Iris pigment epithelial cell (primary cell): ENCODE measurements around the gene LIMS2.

ENCODE experiments used
- DNase-seq: peaks from one replicate; pipeline ENCODE4 v3.0.0-alpha.2; 2011; ENCODE audit warnings: low read depth

The LIMS2 gene

DNA sequence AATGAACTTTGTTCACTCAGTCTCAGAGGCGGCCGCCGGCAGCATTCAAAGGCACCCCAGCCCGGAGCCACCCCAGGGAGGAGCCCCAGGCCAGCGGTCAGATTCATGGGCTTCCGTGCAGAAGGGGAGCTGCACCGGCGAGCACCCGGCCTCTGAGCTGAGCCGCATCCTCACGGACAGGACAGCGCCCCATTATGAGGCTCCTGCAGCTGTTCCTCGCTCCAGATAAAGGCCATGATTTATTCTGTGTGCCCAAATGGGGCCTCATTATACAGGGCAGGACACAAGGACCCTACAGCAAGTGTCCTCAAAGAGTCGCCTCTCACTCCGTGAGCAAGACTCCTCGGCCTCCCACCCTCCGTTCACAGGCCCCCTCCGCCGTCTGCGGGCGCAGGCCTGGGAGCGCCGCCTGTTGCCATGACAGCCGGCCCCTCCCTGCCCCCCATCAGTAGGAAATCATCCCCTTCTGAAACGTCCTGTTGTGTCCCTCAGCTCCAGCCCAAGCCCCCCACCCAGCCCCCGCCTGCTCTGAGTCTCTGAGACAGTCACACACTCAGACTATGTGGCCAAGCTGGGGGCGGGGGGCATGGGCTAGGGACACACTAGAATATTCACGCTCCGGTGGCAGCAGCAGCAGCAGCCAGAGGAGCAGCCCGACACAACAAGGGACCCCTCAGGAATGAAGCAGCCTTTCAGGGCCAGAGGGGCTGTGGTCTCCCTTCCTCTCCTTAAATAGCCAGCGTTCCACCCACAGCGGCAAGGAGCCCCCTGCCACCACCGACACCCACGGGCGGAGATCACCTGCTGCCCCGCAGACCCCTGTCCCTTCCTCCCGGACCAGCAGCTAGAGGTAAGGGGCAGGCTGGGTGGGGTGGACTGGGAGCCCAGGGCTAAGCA, 29.7 kb downstream of the LIMS2 start, which contains the start of gene GPR17:
Gene GPR17, plus strand, starts transcription at position 759 of the 897 bp plus-strand sequence. CDS start 4,583 bp downstream, outside the sequence.
- DNase-seq: no peak

DNA sequence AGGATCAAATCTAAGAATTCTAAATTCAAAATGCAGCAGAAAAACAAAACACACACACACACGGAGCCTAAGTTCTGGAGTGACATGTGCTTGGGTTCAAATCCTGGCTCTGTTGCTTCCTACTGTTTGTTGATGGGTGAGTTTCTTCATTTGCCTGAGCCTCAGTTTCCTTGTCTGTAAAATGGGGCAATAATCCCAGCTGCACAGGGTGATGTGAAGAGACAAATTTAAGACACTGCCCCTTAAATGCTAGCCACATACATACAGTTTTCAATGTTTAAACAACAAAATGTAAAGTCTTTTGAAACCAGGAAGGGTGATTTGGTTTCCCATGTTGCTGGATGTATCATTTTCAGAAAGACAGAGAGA, 30.3 kb downstream of the LIMS2 start:
- DNase-seq: no peak

DNA sequence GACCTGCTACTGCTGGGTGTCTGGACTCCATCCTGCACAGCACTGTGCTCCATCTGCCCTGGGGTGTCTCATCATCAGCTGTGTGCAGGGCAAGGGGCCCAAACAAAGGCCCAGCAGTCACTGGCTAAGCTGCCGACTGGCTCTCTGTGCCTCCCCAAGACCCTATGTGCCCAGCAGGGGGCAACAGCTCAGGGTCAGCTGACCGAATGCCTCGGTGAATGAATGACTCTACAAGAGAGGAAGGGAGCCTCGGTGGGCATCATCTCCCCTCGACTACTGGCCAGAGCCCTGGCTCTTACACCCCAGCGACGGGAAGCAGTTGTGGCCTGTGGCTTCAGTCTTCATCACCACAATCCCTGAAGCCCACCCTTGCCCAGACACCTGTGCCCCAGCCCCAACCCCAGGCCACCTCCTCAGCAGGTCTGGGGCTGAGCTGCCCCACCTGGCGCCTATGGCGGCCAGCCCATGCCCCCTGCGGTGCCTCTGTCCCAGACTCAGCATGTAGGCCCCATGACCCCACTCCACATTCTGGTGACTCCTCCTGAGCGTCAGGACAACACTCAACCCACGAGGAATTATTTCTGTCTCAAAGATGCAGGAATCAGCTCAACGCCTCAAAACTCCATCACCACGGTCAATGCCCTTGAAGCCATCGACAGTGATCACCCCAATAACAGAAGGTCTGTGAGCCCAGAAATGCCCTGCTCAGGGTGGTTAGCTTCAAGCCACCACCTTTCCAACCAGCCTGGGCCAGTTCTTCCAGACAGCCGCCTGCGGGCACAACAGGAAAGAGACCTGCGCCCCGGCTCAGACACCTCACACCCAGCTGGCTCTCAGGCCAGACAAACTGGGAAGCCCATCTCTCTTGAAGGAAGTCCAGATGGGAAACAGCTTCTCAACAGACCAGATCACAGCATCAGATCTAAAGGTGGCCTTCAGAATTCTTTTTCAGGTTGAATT, 31.0 kb downstream of the LIMS2 start:
- no peak for DNase-seq

DNA sequence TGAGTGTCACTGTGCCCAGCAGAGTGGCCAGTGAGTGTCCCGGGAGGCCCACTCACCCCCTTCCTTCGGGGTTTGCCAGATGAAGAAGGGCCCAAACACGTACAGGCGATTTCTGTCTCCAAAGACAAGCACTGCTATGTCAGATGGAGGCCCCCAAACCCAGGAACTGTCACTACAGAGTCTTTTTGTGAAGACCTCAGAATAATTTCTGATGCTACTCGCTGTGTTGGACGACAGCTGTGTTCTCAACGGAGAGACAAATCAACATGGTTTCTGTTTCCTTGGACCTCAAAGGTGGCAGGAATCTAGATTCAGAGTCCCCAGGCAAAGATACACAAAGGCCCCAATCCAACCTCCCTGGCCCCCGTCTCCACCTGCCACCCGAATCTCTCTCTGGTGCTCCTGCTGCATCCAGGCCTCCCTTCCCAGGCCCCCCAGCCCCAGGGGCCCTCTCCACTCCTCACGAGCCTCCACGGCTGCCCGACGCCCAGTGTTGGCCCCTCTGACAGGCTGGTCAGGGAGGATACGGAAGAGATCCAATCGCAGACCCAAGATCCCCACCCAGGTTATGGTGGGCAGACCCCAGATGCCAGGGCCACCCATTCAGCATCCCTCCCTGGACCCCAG, 31.8 kb downstream of the LIMS2 start:
- no peak for DNase-seq

DNA sequence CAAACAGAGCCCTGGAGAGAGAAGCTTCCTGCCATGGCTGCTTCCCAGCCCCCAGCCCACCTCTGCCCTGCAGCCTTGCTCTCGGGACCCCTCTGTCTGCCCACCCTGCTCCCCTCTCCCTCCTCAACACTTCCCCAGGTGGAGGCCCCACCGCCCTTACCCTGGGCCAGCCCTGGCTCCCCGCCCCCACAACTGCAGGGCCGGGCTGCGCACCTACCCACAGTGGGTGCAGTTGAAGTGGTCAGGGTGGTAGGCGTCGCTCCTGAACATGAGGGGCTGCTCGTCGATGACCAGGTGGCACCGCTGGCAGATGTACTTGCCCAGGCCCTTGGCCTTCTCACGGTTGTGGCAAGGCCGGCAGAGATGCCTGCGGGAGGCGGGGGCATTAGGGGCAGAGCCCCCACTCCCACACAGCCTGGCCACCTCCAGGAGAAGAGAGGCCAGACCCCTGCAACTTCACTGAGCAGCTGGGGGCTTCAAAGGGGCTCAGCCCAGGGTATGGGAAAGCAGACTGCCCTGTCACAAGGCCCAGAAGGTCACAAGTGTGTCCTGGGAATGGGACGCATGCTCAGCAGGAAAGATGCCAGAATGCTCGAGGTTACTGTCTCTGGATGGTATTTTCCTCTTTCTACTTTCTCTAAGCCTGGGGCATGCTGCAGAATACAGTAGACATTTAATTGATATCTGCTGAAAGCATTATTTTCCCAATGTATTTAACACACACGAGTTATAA, 32.5 kb downstream of the LIMS2 start:
- DNase-seq: no peak

DNA sequence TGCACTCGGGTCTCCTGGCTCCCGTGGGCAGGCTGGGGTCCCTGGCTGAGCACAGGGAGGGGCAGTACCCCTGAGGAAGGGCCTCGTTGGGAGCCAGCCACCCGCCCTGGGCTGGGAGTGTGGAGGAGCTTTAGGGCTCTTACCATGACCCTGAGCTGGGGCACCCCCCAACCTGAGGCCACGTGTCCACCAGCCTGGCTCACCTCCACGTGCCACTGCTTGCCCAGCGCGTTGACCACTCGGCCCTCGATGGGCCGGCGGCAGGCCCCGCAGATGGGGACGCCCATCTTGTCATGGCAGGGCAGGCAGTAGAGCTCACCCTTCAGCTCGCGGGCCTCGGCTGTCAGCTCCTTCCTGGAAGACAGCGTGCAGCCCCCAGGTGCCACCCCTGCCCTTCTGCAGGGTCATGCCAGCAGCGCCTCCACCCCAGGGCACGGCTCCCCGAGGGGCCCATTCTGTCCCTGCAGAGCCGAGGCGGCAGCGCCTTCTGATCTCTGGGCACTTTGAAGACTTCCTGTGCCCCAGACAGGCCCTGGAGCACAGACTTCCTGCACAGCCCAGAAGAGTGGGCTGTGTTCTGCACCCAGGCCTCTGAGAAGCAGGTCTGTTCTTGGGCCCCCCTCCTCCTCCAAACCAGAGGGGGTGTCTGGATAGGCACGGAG, 33.4 kb downstream of the LIMS2 start:
- no peak for DNase-seq

DNA sequence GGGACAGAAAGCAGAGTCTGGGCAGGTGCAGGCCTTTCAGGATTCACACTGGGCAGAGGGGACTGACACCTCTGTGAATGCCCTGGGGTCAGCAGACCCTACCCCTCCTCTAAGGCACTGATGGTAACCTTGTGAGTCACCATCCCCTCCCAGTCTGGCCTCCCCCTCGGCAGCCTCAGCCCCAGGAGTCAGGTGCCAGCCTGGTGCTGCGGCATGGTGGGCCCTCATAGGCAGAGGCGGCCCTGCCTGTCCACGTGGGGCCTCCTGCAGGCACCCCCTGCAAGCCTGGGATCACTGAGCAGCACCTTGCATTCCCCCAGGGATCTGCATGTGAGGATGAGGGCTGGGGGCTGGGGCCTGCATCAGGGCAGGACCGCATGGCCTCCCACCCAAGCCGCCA, 34.2 kb downstream of the LIMS2 start:
- DNase-seq: no peak

DNA sequence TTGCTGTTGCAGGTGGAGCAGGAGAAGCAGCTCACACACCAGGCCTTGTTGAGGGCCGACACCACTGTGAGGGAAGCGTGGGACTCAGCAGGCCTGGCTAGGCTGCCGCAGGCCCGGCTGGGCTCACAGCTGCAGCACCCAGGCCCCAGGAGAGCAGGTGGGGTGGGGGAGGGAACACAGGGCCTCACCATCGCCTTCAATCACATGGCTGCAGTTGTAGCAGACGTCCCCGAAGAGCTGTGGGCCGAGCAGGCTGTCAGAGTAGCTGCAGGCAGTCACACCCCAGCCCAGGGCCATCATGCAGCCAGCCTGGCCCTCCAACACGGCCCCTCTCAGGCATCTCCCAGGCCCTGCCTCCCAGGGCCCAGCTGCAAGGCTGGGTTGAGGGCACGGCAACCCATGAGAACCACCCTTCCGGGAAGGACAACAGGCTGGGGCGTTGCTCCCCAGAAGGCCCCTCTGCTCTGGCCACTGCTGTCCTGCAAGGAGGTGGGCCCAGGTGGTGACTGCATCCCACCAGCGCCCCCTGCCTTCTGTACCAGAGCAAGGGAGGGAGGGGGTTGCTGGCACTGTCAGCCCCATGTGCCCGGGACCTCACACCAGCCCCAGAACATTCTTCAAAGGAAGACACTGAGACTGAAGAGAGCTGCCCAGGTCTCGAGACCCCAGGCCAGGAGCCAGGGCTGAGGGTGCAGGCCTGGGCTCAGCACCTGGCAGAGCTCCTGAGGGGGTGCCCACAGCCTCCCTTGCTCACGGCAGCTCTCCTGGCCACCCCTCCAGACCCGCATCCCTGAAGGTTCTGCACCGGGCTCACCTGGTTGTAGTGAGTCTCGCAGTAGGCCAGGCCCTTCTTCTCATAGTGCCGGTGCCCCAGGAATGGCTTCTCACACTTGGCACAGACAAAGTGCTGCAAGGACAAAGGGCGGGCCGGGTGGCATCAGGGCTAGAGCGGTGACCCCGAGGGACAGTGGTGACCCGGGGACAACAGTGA, 35.0 kb downstream of the LIMS2 start:
- no peak for DNase-seq

DNA sequence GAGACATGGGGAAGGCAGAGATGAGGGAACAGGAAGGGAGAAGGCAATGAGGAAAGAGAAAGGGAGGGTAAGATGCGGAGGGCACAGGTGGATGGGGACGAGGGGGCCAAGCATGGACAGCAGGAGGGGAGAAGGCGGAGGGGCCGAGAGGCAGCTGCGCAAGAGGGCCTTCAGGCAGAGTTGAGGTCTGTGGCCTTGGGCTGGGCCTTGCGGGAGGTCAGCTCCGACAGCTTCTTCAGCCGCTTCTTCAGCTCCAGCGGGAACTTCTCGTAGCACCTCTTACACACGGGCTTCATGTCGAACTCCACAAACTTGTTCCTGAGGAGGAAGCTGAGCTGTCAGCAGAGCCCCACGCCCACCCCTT, 36.2 kb downstream of the LIMS2 start:
- no peak for DNase-seq

DNA sequence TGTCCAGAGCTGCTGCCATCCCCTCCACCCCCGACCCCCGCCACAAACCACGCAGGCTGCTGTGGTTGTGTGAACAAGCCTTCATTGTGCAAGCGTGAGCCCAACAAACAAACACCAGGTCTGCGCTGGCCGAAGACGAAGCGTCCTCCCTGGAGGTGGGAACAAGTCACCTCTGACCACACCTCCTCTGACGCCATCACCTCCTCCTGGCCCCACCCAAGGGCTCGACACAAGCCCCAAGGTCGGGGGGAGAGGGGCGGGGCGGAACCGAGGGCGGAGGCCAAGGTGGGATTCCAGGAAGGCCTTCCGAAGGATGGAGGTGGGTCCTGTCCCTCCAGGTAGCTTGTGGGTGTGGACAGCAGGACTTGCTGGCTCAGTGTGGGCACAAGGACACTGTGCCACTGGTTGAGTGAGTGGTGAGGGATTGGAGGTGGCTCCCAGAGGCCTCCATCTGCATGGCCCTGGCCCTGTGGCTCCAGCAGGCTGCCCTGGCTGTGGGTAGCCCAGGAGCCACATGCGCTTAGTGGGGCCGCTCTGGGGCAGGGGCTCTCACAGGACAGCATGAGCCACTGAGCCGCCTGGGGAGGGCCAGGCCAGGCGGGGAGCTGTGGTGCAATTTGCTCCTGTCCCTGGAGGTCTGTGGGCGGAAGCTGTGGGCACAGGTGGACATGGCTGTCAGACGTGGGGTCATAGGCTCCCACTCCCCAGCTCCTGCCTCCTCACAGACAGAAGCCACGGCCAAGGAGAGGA, 36.8 kb downstream of the LIMS2 start:
- peak; percentile 34 for DNase-seq

DNA sequence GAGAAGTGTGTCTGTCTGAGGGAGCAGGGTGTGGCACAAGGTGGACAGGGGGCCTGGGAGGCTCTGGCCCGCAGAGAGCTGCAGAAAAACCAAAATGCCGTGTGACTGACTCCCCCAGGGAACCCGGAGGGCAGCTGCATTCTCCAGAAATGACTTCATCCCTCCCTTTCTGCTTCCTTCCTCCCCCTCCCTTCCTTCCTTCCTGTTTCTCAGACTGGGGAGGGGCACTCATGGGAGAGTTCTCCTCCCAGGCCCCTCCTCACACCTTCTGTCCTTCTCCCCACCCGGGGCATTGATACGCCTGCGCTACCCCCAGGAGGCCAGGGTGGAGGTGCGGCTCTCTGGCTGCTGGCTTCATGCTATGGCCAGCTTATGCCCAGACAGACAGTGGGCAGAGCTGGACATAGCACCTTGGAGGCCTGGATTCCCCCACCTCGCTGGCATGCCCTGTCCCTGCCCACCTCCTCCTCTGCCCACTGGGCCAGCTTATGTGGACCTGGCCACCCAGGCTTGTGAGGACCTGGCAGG, 37.5 kb downstream of the LIMS2 start:
- peak; percentile 52 for DNase-seq

DNA sequence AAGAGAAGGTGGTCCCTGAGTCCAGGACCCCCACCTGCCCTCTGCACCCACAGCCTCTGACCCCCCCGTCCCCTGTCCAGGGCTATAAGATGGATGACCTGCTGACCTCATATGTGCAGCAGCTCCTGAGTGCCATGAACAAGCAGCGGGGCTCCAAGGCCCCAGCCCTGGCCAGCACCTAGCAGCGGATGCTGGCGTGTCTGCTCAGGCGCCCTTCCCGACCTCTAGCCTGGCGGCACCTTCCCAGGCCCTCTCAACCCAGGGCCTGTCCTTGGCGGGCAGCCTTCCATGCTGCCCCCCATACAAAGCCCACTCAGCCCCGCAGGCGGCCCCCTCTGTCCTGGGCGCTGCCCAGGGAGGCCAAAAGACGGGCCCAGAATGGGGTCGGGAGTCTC, 38.1 kb downstream of the LIMS2 start:
- DNase-seq: no peak

DNA sequence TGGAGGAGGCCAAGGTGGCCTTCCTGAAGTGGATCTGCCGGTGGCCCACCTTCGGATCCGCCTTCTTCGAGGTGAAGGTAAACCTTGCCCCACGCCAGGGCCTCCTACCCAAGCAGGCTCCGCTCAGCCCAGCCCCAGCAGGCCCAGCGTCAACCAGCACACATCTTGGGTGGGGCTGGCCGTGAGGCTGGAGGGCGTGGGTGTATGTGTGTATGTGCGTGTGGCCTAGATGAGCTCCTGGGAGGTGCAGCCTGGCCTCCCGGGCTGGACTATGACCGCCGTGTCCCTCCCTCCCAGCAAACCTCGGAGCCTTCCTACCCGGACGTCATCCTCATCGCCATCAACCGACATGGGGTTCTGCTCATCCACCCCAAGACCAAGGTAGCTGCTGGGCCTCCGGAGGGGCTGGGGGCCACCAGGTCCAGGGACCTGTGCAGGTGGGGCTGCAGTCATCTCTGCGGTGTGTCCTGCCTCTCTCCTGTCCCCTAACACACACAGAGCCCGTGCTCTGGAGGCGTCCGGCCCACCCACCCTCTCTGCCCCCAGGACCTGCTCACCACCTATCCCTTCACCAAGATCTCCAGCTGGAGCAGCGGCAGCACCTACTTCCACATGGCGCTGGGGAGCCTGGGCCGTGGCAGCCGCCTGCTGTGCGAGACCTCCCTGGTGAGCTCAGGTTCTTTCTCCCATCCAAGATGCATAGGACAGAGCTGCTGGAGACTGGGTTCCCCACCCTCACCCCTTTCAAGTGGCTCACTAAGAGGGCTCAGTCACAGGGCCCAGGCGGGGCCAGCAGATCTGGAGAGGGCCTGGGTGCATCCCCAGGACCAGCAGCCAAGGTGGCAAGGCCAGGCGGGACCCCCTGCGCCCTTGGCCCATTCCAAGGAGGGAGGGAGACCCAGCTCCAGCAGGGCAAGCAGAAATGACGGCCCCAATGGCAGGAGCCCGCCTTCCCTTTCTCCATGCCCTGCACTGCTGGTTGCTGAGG, 38.8 kb downstream of the LIMS2 start:
- DNase-seq: no peak

DNA sequence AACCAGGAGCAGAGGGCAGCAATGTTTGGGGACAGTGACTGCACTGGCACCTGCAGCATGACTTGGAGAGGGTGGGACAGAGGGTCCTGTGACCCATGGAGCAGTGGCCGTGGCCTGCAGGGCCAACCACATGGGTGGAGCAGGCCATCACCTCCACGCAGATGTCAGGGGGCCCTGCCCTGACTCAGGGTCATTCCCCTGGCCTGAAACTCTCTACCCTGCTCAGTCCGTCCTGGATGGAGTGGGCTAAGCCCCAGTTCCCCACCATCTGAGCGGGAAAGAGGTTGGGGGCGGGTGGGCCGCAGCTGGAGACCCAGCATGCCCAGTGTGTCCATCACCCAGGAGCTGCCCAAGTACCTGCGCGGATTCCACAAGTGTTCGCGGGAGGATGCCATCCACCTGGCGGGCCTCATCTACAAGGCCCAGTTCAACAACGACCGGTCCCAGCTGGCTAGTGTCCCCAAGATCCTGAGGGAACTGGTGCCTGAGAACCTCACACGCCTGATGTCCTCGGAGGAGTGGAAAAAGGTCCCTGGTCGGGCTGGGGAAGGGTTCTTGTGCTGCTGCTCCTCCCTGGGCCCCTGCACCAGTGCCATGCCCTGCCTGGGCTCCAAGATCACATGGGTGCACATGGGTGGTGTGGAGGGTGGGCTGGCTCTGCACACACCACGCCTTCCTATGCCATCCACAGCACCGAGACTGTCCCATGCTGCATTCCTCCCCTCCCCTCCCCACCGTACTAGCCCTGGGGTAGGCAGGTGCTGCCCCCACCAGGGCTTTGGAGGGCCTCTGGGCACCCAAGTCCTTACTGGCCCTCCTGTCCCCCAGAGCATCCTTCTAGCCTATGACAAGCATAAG, 39.7 kb downstream of the LIMS2 start:
- DNase-seq: no peak

DNA sequence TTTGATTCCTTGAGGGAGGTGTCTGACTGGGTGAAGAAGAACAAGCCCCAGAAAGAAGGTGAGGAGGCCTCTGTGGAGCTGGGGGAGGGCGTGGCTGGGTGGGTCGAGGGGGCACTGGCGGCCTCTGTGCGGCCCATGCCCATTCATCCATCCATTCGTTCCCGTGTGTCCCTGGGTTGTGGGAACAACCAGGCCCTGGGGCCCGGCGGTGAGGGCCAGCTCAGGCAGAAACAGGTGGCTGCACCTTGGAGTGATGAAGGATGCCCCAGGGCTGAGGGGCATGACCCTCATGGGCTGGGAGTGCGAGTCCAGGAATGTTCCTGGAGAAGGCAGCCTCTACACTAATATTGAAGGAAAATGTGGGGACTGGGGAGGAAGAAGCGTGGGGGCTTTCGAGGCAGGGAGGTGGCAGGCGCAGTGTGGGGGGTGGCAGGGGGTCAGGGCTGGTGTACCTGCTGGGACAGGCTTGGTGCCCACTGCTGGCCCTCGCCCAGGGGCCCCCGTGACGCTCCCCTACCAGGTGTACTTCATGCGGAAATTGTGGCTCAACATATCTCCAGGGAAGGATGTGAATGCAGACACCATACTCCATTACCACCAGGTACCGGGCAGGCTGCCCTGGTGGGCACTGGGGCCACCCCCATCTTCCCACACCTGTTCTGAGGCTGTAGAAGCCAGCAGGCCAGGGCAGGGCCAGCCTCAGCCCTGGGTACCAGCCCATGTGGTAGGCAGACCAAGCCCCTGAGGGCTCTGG, 40.5 kb downstream of the LIMS2 start:
- no peak for DNase-seq

DNA sequence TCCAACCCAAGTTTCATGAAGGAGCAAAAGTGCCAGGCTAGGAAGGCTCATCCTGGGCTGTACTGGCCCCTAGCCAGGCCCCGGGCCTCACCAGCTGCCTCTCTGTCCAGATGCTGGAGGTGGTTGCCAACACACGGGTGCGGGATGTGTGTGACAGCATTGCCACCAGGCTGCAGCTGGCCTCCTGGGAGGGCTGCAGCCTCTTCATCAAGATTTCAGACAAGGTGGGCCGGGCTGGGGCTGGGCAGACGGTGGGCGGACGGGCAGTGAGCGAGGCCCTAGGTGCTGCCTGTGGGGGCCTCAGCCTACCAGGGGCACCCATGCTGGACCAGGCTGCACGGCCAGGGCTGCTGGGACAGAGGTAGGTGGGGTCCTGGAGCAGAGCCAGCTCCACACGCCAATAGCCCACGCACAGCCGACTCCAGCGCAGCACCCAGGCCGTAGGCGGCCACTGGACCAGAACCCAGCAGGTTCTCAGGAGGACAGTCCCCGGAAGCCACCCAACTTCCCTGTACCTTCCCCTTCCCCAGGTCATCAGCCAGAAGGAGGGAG, 41.2 kb downstream of the LIMS2 start:
- DNase-seq: no peak
